ENCODE measurements around the gene CHAF1B.

- TF ChIP-seq POLR2A (IDR thresholded peaks at IDR 0.05): no peak
- no peak for TF ChIP-seq POLR2AphosphoS5 (IDR thresholded peaks at IDR 0.05)
- TF ChIP-seq CTCF (IDR thresholded peaks at IDR 0.05): no peak
These were observed 11.1 kb downstream of the CHAF1B start for GRCh38 chr21:36396325-36396724.

Data from prostate gland (tissue), 2 donors.